ENCODE results near the gene KAT6B.

KAT6B gene

GRCh38 chr10:74901301-74901700 is 74.9 kb downstream of the KAT6B start:
- no peak for TF ChIP-seq CTCF (conservative IDR thresholded peaks at IDR 0.05; ENCODE audit: control insufficient read depth, insufficient read depth, low read depth, low read length)
- DNase-seq (ENCODE audit: low read depth): no peak
- H3K4me3 ChIP-seq (ENCODE audit: control insufficient read depth, low read depth, low read length): no peak overlapping the region

GRCh38 chr10:74901867-74902450 is 75.6 kb downstream of the KAT6B start:
- no peak for DNase-seq (ENCODE audit: low read depth)

GRCh38 chr10:74903491-74903890 is 77.1 kb downstream of the KAT6B start:
- H3K4me3 ChIP-seq (ENCODE audit: control insufficient read depth, low read depth, low read length): no peak overlapping the region
- DNase-seq (ENCODE audit: low read depth): no peak
- TF ChIP-seq CTCF (conservative IDR thresholded peaks at IDR 0.05; ENCODE audit: control insufficient read depth, insufficient read depth, low read depth, low read length): no peak

More at GRCh38 chr10:74901867-74902450, 75.6 kb downstream of the KAT6B start:
- TF ChIP-seq CTCF (conservative IDR thresholded peaks at IDR 0.05; ENCODE audit: control insufficient read depth, insufficient read depth, low read depth, low read length): no peak
- no peak overlapping the region for H3K4me3 ChIP-seq (ENCODE audit: control insufficient read depth, low read depth, low read length)

GRCh38 chr10:74906611-74907198 is 80.3 kb downstream of the KAT6B start:
- no peak overlapping the region for H3K4me3 ChIP-seq (ENCODE audit: control insufficient read depth, low read depth, low read length)
- TF ChIP-seq CTCF (conservative IDR thresholded peaks at IDR 0.05; ENCODE audit: control insufficient read depth, insufficient read depth, low read depth, low read length): no peak
- no peak for DNase-seq (ENCODE audit: low read depth)

GRCh38 chr10:74909670-74910069 is 83.3 kb downstream of the KAT6B start:
- TF ChIP-seq CTCF (conservative IDR thresholded peaks at IDR 0.05; ENCODE audit: control insufficient read depth, insufficient read depth, low read depth, low read length): no peak
- no peak overlapping the region for H3K4me3 ChIP-seq (ENCODE audit: control insufficient read depth, low read depth, low read length)
- DNase-seq (ENCODE audit: low read depth): peak; percentile 19

- no peak overlapping the region for H3K4me3 ChIP-seq (ENCODE audit: control insufficient read depth, low read depth, low read length)
- DNase-seq (ENCODE audit: low read depth): no peak
- no peak for TF ChIP-seq CTCF (conservative IDR thresholded peaks at IDR 0.05; ENCODE audit: control insufficient read depth, insufficient read depth, low read depth, low read length)
Observed at GRCh38 chr10:74910241-74910975, 84.0 kb downstream of the KAT6B start.
